T-cell (primary cell): ENCODE results near the gene RAG2. TPM values are rescaled to one million over a fixed set of nuclear protein-coding genes. Genes with fewer than 3 reads are reported as not detected.
"Not testable (repeated sequence)": the region's sequence is repeated elsewhere in the genome, so short reads cannot be mapped to it uniquely, and the experiment has no call there.

ENCODE experiments used
- ATAC-seq, 4 experiments: fragments of 200-7000 bp in 3 of 4; fragments of 150-1000 bp in 1 of 4; cut with Tn5 transposase; replicated peaks in 1 of 4; 1 replicate in 3 of 4; 2 replicates in 1 of 4; pipeline ENCODE4 v1.10.0; 2021; ENCODE audit warnings: moderate library complexity in 3 of 4, mild to moderate bottlenecking in 2 of 4, moderate number of reproducible peaks in 1 of 4
- CTCF ChIA-PET, 2 donors: fragments of 300-600 bp; sonication (Branson Sonifier 250); formaldehyde crosslinking; loops; one replicate each; lab custom pipeline; 2022; ENCODE audit warnings: antibody characterized with exemption in 2 of 2; lab: Charles Lee
- POLR2A ChIA-PET, 2 donors: fragments of 300-600 bp; sonication (Branson Sonifier 250); formaldehyde crosslinking; loops; one replicate each; lab custom pipeline; 2022; ENCODE audit warnings: antibody characterized with exemption in 2 of 2; lab: Charles Lee
- DNase-seq, 35 experiments: peaks; one replicate each; pipeline versions ENCODE4 v3.0.0 to v3.0.0-alpha.2; 2013 to 2023
- H3K27ac ChIP-seq: one replicate; pipeline ENCODE4 v1.5.1; 2013; ENCODE audit warnings: low read length
- H3K27me3 ChIP-seq, 2 experiments: replicated peaks in 1 of 2; 1 replicate in 1 of 2; 2 replicates in 1 of 2; pipeline versions ENCODE4 v1.6.1 to v1.7.0; 2013; ENCODE audit warnings: low read length in 1 of 2, mixed read lengths in 1 of 2; ENCODE audit not compliant: control insufficient read depth in 2 of 2, insufficient read depth in 2 of 2; ENCODE audit errors: extremely low read depth in 1 of 2
- H3K36me3 ChIP-seq, 2 donors: 1 replicate in 1 of 2; 2 replicates in 1 of 2; pipeline versions ENCODE4 v1.6.1 to v1.7.0; 2013; ENCODE audit warnings: low read length in 1 of 2; ENCODE audit not compliant: control insufficient read depth in 2 of 2, insufficient read depth in 1 of 2; ENCODE audit errors: extremely low read depth in 1 of 2
- H3K4me1 ChIP-seq, 2 experiments: 1 replicate in 1 of 2; 2 replicates in 1 of 2; pipeline versions ENCODE4 v1.6.1 to v1.7.0; 2013; ENCODE audit warnings: low read length in 2 of 2, mixed read lengths in 1 of 2; ENCODE audit not compliant: insufficient read depth in 2 of 2, control insufficient read depth in 1 of 2; ENCODE audit errors: extremely low read depth in 1 of 2
- H3K4me3 ChIP-seq, 2 donors: 1 replicate in 1 of 2; 2 replicates in 1 of 2; pipeline versions ENCODE4 v1.5.1 to v1.7.0; 2013; ENCODE audit warnings: mild to moderate bottlenecking in 2 of 2, low read length in 1 of 2, moderate library complexity in 1 of 2; ENCODE audit not compliant: control insufficient read depth in 1 of 2; ENCODE audit errors: extremely low read depth in 1 of 2
- H3K9me3 ChIP-seq: 2 replicates; pipeline ENCODE4 v1.7.0; 2013
- H3K27ac Mint-ChIP-seq, 2 donors: one replicate each; pipeline ENCODE4 v1.8.0; 2020 to 2021; ENCODE audit warnings: mild to moderate bottlenecking in 2 of 2, mixed read lengths in 2 of 2
- H3K27me3 Mint-ChIP-seq, 2 donors: one replicate each; pipeline ENCODE4 v1.8.0; 2021 to 2022; ENCODE audit warnings: mixed read lengths in 2 of 2
- H3K36me3 Mint-ChIP-seq: one replicate; pipeline ENCODE4 v1.8.0; 2021; ENCODE audit warnings: mixed read lengths
- H3K4me1 Mint-ChIP-seq, 3 donors: one replicate each; pipeline ENCODE4 v1.8.0; 2020 to 2022; ENCODE audit warnings: mixed read lengths in 3 of 3, mild to moderate bottlenecking in 1 of 3
- H3K4me3 Mint-ChIP-seq, 3 donors: one replicate each; pipeline ENCODE4 v1.8.0; 2020 to 2022; ENCODE audit warnings: mild to moderate bottlenecking in 3 of 3, mixed read lengths in 3 of 3, moderate library complexity in 3 of 3
- H3K9me3 Mint-ChIP-seq, 3 donors: one replicate each; pipeline ENCODE4 v1.8.0; 2020 to 2022; ENCODE audit warnings: mixed read lengths in 3 of 3
- WGBS: methylation state at CpG from one replicate; pipeline ENCODE4 v1.1.5; 2013; ENCODE audit warnings: missing lambda C conversion rate; ENCODE audit not compliant: insufficient coverage; 5-methylcytosine and 5-hydroxymethylcytosine counted together
- total RNA-seq, 35 experiments: library from RNA in 6 of 35; stranded (reverse) in 6 of 35; fragments of 120-200 nt in 1 of 35; gene quantifications; one replicate each; pipeline versions ENCODE4 v1.2.1 to v1.2.4 and lab custom pipeline; 2013 to 2026

RAG2 gene
- total RNA-seq, 5 donors from 2014 or later (not counting 1 experiment from before 2014, with no cell fraction given): not detected

GRCh38 chr11:36557390-36557789, 40.6 kb downstream of the RAG2 start:
- H3K27me3 ChIP-seq, H3K36me3 ChIP-seq, H3K9me3 ChIP-seq, H3K4me3 ChIP-seq, POLR2A ChIA-PET, H3K4me3 Mint-ChIP-seq, H3K27me3 Mint-ChIP-seq, DNase-seq, H3K36me3 Mint-ChIP-seq, ATAC-seq, CTCF ChIA-PET, H3K4me1 ChIP-seq, H3K27ac ChIP-seq: not testable (repeated sequence)
- peaks cover 0 to 10% (median 5%) of the 10 kb centered on the region in 3 donors for H3K9me3 Mint-ChIP-seq
- WGBS: no CpG with 5 or more reads among the region's 17 CpGs
- peaks cover 14 to 29% (median 28%) of the 10 kb centered on the region in 3 donors for H3K4me1 Mint-ChIP-seq
- peak overlapping the region in 1 of 2 donors; percentile 36 for H3K27ac Mint-ChIP-seq

DNA sequence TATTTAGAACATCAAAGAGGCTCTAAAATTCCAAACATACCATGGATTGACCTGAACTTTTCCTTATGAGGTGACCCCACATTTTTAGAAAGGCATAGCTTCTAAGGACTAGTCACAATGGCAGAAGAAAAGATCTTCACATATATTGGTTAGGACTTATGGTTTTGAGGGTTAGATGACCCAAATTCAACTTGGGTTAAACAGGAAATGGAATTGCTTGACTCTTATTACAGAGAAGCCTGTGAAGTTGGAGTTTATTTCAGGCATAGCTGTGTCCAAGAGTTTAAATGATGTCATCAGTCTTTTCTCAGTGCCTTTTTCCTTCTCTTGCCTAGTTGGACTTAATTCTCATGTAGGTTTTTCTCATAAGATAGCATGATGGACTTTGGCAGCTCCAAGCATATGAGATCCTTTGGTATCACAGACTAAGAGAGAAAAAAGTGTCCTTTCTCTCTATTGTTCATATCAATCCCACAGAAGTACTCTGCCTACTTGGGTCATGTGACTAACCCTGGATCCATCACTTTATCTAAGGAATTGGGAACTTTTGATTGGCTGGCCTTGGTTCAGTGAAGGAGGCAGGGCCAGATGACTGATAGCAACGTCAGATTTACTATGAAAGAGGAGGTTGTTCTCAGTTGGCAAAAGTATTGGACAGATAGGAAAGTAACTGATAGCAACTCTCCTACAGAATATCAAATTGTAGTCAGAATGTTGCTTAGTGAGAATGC, 47.5 kb downstream of the RAG2 start:
- no peak overlapping the region for H3K4me3 ChIP-seq
- no peaks in the 10 kb centered on the region for H3K27me3 ChIP-seq
- no peaks in the 10 kb centered on the region for H3K9me3 ChIP-seq
- Mint-ChIP-seq H3K27ac (no peak overlapping the region), H3K9me3 (peaks cover 0 to 10% (median 0%) of the 10 kb centered on the region in 3 donors), H3K36me3 (no peaks in the 10 kb centered on the region), H3K4me1 (peaks cover 0 to 20% (median 11%) of the 10 kb centered on the region in 3 donors), H3K4me3 (no peak overlapping the region), H3K27me3 (peaks cover 7 to 10% of the 10 kb centered on the region in 2 donors)
- DNase-seq (no peak), ATAC-seq (no peak)
- no peaks in the 10 kb centered on the region for H3K36me3 ChIP-seq
- POLR2A ChIA-PET: no interaction called here
- no CpG with 5 or more reads among the region's 1 CpG for WGBS
- CTCF ChIA-PET: interaction anchor here in 1 of 2 donors (0.6 to 0.7 kb wide), 2 partner anchors 17 to 841 kb away, joined by 3 to 4 read pairs; partner anchors contain the start of gene RAG1
- no peaks in the 10 kb centered on the region for H3K4me1 ChIP-seq
- no peak overlapping the region for H3K27ac ChIP-seq

Other genes starting within 250 kb of the RAG2 start
- 10 to 100 TPM; 17.3 to 26.0 (median 19.4) TPM for gene TRAF6, start 88.0 kb downstream of the RAG2 start, total RNA-seq
- under 1 TPM; 0.10 to 0.67 (median 0.39) TPM for gene RAG1, start 30.2 kb downstream of the RAG2 start, total RNA-seq
- gene IFTAP, start 3.7 kb downstream of the RAG2 start, total RNA-seq: 1 to 10 TPM in 3 of 5 donors, under 1 TPM in 2; 0.59 to 1.5 (median 1.0) TPM